ENCODE results near the gene PPP1R15B. TPM values are rescaled to one million over a fixed set of nuclear protein-coding genes. Genes with fewer than 3 reads are reported as not detected.

The PPP1R15B gene
- total RNA-seq, 1 experiment from 2014 or later: 69.3 TPM

DNA sequence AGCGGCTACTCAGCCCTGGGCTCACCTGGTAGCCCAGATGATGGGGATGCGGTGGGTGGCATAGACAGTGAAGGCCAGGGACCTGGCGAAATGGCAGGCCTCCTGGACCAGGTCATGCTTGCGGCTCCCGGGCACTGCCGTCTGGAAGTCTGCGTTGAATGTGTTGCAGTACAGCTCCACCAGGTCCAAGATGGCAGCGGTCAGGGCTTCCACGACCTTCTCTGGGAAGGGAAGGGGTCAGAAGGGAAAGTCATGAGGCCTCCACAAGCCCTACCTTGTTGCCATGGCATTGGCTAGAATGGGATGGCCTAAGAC lies 44.2 kb upstream of the PPP1R15B start:
- ChIA-PET CTCF (no interaction called here), POLR2A (no interaction called here), RAD21 (ENCODE audit: low non-redundant PET in 1 of 2, low total read pairs in 2 of 2, uncharacterized antibody in 2 of 2, unreplicated experiment in 2 of 2) (no interaction called here)
- Histone ChIP-seq H3K36me3 (ENCODE audit: control insufficient read depth in 1 of 2, insufficient read depth in 2 of 2, low read length in 2 of 2) (no peaks in the 10 kb centered on the region; a peak in 1 of 4 replicates), H3K9me2 (ENCODE audit: insufficient read depth) (no peaks in the 10 kb centered on the region), H3K9ac (ENCODE audit: low read length) (no peak overlapping the region), H4K20me1 (ENCODE audit: insufficient read depth) (no peaks in the 10 kb centered on the region), H3K9me3 (ENCODE audit: control insufficient read depth in 1 of 2, insufficient read depth in 1 of 2, low read depth in 1 of 2, low read length in 2 of 2) (no peaks in the 10 kb centered on the region), H3K79me2 (ENCODE audit: insufficient read depth, low read length) (no peaks in the 10 kb centered on the region), H3K4me1 (ENCODE audit: control insufficient read depth in 1 of 2, insufficient read depth in 2 of 2, low read length in 2 of 2) (peaks cover 0 to 5% of the 10 kb centered on the region in 2 experiments; a peak in 2 of 4 replicates), H2AFZ (ENCODE audit: low read depth, low read length, poor library complexity, severe bottlenecking) (no peak overlapping the region), H3K4me3 (replicated peaks in 1 of 2; ENCODE audit: low read depth in 1 of 2, low read length in 2 of 2) (no peak overlapping the region), H3K4me2 (ENCODE audit: low read length) (no peak overlapping the region), H3K27ac (ENCODE audit: low read depth, low read length) (no peak overlapping the region), H3K27me3 (ENCODE audit: insufficient read depth, low read length) (no peaks in the 10 kb centered on the region)
- intact Hi-C loops (cut with micrococcal nuclease): no loop called here
- ATAC-seq (no peak), DNase-seq (ENCODE audit: low read depth, low spot score) (no peak)
- TF ChIP-seq ELF1 (IDR thresholded peaks at IDR 0.05; ENCODE audit: borderline replicate concordance, low read depth) (no peak), CEBPB (IDR thresholded peaks at IDR 0.05; ENCODE audit: low read depth) (no peak), POLR2A (IDR thresholded peaks at IDR 0.05; ENCODE audit: borderline replicate concordance, extremely low read depth, insufficient read depth, insufficient read length) (no peak), EZH2 (IDR thresholded peaks at IDR 0.05) (no peak), JUND (IDR thresholded peaks at IDR 0.05) (no peak), ZFX (IDR thresholded peaks at IDR 0.05) (no peak), POLR2AphosphoS5 (IDR thresholded peaks at IDR 0.05; ENCODE audit: low read depth, low read length) (no peak), SIN3A (IDR thresholded peaks at IDR 0.05; ENCODE audit: low read depth) (no peak)
- TF ChIP-seq, protein P1, sequence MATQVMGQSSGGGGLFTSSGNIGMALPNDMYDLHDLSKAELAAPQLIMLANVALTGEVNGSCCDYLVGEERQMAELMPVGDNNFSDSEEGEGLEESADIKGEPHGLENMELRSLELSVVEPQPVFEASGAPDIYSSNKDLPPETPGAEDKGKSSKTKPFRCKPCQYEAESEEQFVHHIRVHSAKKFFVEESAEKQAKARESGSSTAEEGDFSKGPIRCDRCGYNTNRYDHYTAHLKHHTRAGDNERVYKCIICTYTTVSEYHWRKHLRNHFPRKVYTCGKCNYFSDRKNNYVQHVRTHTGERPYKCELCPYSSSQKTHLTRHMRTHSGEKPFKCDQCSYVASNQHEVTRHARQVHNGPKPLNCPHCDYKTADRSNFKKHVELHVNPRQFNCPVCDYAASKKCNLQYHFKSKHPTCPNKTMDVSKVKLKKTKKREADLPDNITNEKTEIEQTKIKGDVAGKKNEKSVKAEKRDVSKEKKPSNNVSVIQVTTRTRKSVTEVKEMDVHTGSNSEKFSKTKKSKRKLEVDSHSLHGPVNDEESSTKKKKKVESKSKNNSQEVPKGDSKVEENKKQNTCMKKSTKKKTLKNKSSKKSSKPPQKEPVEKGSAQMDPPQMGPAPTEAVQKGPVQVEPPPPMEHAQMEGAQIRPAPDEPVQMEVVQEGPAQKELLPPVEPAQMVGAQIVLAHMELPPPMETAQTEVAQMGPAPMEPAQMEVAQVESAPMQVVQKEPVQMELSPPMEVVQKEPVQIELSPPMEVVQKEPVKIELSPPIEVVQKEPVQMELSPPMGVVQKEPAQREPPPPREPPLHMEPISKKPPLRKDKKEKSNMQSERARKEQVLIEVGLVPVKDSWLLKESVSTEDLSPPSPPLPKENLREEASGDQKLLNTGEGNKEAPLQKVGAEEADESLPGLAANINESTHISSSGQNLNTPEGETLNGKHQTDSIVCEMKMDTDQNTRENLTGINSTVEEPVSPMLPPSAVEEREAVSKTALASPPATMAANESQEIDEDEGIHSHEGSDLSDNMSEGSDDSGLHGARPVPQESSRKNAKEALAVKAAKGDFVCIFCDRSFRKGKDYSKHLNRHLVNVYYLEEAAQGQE (IDR thresholded peaks at IDR 0.05; ENCODE audit: low read depth): no peak
- no TSS peak for BruUV-seq (replicated peaks)

Measured in HCT116 (cell line).